ENCODE measurements around the gene SPHK2.

DNA sequence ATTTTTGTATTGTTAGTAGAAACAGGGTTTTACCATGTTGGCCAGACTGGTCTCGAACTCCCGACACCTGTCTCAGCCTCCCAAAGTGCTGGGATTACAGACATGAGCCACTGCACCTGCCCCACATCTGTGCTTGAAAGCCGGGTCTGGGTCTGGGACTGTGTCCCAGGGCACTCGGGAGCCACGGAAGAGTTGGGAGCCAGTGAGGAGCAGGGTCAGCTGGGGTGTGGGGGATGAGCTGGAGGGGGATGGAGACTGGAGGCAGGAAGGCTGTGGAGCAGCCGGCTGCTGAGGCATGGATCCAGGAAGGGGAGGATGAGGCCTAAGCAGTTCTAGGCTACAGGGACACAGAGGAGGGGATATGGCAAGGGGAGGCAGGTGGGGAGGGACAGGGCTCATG, 23.5 kb upstream of the SPHK2 start:
- TF ChIP-seq, protein P1, sequence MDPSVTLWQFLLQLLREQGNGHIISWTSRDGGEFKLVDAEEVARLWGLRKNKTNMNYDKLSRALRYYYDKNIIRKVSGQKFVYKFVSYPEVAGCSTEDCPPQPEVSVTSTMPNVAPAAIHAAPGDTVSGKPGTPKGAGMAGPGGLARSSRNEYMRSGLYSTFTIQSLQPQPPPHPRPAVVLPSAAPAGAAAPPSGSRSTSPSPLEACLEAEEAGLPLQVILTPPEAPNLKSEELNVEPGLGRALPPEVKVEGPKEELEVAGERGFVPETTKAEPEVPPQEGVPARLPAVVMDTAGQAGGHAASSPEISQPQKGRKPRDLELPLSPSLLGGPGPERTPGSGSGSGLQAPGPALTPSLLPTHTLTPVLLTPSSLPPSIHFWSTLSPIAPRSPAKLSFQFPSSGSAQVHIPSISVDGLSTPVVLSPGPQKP (IDR thresholded peaks at IDR 0.05; ENCODE audit: low read depth, low read length) = no peak
- TF ChIP-seq JUN (IDR thresholded peaks at IDR 0.05) = no peak
- no peak for TF ChIP-seq REST (IDR thresholded peaks at IDR 0.05)
- no peak for TF ChIP-seq RARB (CRISPR knock-in tag; IDR thresholded peaks at IDR 0.05)
- no peak for TF ChIP-seq HDAC2 (IDR thresholded peaks at IDR 0.05)
- no peak for TF ChIP-seq SMC3 (IDR thresholded peaks at IDR 0.05)
- TF ChIP-seq CTCF (IDR thresholded peaks at IDR 0.05) = no peak
- no peak for TF ChIP-seq POLR2A (IDR thresholded peaks at IDR 0.05; ENCODE audit: low read length)
- TF ChIP-seq EP300 (IDR thresholded peaks at IDR 0.05) = no peak

Measured in A549 (cell line).